Measurements from ENCODE around the gene GRIN3B.

DNA sequence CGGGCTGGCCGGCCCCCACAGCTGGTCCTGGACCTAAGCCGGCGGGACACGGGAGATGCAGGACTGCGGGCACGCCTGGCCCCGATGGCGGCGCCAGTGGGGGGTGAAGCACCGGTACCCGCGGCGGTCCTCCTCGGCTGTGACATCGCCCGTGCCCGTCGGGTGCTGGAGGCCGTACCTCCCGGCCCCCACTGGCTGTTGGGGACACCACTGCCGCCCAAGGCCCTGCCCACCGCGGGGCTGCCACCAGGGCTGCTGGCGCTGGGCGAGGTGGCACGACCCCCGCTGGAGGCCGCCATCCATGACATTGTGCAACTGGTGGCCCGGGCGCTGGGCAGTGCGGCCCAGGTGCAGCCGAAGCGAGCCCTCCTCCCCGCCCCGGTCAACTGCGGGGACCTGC is 3.1 kb downstream of the GRIN3B start:
- TF ChIP-seq POLR2AphosphoS5 (IDR thresholded peaks at IDR 0.05; ENCODE audit: borderline replicate concordance, low read depth, low read length) (no peak), EZH2 (IDR thresholded peaks at IDR 0.05) (no peak)

Measured in SK-N-MC (cell line).